ENCODE measurements around the gene RGS6. TPM values are rescaled to one million over a fixed set of nuclear protein-coding genes. Genes with fewer than 3 reads are reported as not detected.

Gene RGS6
- total RNA-seq, 3 donors from 2014 or later, result 3.4 to 9.2 (median 4.5) TPM

DNA sequence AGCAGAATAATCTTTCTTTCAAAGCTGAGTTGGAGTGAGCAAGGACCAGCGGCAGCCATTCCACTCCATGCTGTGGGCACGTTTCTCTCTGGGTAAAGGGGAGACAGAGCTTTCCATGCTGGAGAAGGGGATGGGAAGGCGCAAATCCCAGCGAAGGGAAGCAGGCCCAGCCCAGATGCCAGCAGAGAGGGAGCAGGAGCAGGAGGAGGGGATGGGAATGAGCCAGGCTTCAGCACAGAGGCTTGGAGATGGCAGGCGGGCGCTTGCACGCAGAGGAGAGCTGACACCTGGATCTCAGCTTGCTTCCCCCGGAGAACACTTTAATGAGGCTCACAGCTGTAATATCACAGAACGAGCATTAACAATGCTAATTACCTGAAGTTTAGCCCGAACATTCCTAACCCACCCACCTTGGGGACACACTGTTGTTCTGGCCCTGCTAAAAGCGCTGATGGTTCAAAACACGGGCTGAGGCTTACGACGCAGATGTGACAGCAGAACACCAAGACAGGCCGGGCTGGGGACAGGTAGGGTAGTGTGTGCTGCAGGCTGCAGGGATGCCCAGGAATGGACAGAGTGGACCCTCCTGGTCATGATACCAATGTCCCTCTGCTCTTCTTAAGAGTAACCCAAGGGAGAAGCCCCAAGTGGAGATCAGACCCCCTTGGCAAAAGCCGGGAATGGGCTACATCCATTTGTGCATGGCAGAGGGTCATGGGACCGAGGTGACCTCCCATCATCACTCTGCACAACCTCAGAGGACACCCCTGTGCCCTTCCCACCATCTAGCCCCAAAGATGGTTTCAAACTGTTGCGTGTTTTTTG lies 673.1 kb downstream of the RGS6 start:
- Histone ChIP-seq H3K27me3 (no peaks in the 10 kb centered on the region), H3K9me3 (no peaks in the 10 kb centered on the region), H3K4me3 (no peak overlapping the region), H3K36me3 (no peaks in the 10 kb centered on the region), H3K4me1 (no peaks in the 10 kb centered on the region), H3K27ac (no peak overlapping the region)
- DNase-seq (ENCODE audit: low spot score in 2 of 2), result no peak
- intact Hi-C loops (cut with DNase I; ENCODE audit: low total_unique reads), result no loop called here
- TF ChIP-seq POLR2A (IDR thresholded peaks at IDR 0.05) (no peak), CTCF (IDR thresholded peaks at IDR 0.05) (no peak), POLR2AphosphoS5 (IDR thresholded peaks at IDR 0.05) (no peak)

DNA sequence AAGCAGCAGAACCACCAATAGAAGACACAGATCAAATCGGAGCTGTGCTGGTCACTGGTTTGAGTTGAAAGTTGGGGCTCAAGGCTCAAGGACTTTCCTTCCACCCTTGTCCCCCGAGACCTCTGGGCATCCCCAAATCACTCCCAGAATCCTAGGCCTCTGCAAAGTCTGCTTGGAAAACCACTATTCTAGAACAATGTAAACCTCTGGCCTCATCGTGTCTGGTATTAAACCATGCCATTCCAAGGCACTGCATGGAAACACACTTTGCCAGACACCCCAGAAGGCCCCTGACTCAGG lies 673.6 kb downstream of the RGS6 start:
- no peak for DNase-seq (ENCODE audit: low spot score in 2 of 2)
- no peak overlapping the region for H3K27ac ChIP-seq
- TF ChIP-seq POLR2AphosphoS5 (IDR thresholded peaks at IDR 0.05), result no peak
- no peaks in the 10 kb centered on the region for H3K4me1 ChIP-seq
- no peaks in the 10 kb centered on the region for H3K27me3 ChIP-seq
- H3K36me3 ChIP-seq, result no peaks in the 10 kb centered on the region
- intact Hi-C loops (cut with DNase I; ENCODE audit: low total_unique reads), result no loop called here
- no peak overlapping the region for H3K4me3 ChIP-seq
- H3K9me3 ChIP-seq, result no peaks in the 10 kb centered on the region

- no peaks in the 10 kb centered on the region for H3K9me3 ChIP-seq
- no peak overlapping the region for H3K27ac ChIP-seq
- no peaks in the 10 kb centered on the region for H3K4me1 ChIP-seq
- H3K27me3 ChIP-seq, result no peaks in the 10 kb centered on the region
- H3K36me3 ChIP-seq, result no peaks in the 10 kb centered on the region
- no peak for DNase-seq (ENCODE audit: low spot score in 2 of 2)
- intact Hi-C loops (cut with DNase I; ENCODE audit: low total_unique reads), result no loop called here
- no peak overlapping the region for H3K4me3 ChIP-seq
- TF ChIP-seq POLR2AphosphoS5 (IDR thresholded peaks at IDR 0.05), result no peak
- TF ChIP-seq CTCF (IDR thresholded peaks at IDR 0.05), result no peak
- TF ChIP-seq POLR2A (IDR thresholded peaks at IDR 0.05), result no peak
Measured at GRCh38 chr14:72606879-72607278, 674.6 kb downstream of the RGS6 start.

DNA sequence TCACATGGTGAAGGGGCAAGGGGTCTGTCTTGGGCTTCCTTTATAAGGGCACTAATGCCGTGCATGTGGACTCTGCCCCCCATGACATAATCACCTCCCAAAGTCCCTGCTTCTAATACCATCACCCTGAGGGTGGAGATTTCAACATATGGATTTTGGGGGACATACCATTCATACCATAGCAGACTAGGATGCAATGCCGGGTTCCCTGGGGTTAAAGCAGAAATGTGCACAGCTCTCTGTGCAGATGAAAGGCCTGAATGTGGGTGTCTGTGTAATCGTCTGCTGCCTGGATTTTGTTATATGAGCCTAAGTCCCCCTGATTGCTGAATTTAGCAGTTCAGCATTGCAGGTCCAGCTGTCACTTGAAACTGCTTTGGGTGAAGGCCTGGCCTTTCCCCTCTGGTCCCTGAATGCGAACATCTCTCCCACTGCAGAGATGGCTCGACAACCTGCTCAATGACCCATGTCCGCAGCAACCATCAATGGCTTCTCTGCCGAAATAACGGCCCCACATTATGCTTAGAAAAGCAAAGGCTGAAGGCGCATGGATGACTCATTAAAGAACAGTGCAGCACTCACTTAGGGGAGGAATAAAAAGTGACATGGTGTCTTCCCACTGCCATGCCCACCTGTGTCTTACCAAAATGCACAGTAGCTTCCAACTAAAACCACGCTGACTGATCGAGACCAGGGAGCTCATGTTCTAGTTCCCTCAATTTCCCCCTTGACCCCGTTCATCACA lies 675.3 kb downstream of the RGS6 start:
- Histone ChIP-seq H3K27me3 (no peaks in the 10 kb centered on the region), H3K9me3 (no peaks in the 10 kb centered on the region), H3K4me1 (no peaks in the 10 kb centered on the region), H3K4me3 (no peak overlapping the region), H3K27ac (no peak overlapping the region), H3K36me3 (no peaks in the 10 kb centered on the region)
- intact Hi-C loops (cut with DNase I; ENCODE audit: low total_unique reads), result no loop called here
- TF ChIP-seq CTCF (IDR thresholded peaks at IDR 0.05) (no peak), POLR2A (IDR thresholded peaks at IDR 0.05) (no peak), POLR2AphosphoS5 (IDR thresholded peaks at IDR 0.05) (no peak)
- DNase-seq (ENCODE audit: low spot score in 2 of 2), result no peak

- TF ChIP-seq POLR2A (IDR thresholded peaks at IDR 0.05) (no peak), CTCF (IDR thresholded peaks at IDR 0.05) (no peak), POLR2AphosphoS5 (IDR thresholded peaks at IDR 0.05) (no peak)
- no peak for DNase-seq (ENCODE audit: low spot score in 2 of 2)
- Histone ChIP-seq H3K4me1 (no peaks in the 10 kb centered on the region), H3K27ac (no peak overlapping the region), H3K36me3 (no peaks in the 10 kb centered on the region), H3K9me3 (no peaks in the 10 kb centered on the region), H3K4me3 (no peak overlapping the region), H3K27me3 (no peaks in the 10 kb centered on the region)
- intact Hi-C loops (cut with DNase I; ENCODE audit: low total_unique reads), result no loop called here
Measured at GRCh38 chr14:72608391-72609204, 676.4 kb downstream of the RGS6 start.

Measured in breast epithelium (tissue), 4 donors.